ENCODE results near the gene HLA-DPB1.

HLA-DPB1 gene

DNA sequence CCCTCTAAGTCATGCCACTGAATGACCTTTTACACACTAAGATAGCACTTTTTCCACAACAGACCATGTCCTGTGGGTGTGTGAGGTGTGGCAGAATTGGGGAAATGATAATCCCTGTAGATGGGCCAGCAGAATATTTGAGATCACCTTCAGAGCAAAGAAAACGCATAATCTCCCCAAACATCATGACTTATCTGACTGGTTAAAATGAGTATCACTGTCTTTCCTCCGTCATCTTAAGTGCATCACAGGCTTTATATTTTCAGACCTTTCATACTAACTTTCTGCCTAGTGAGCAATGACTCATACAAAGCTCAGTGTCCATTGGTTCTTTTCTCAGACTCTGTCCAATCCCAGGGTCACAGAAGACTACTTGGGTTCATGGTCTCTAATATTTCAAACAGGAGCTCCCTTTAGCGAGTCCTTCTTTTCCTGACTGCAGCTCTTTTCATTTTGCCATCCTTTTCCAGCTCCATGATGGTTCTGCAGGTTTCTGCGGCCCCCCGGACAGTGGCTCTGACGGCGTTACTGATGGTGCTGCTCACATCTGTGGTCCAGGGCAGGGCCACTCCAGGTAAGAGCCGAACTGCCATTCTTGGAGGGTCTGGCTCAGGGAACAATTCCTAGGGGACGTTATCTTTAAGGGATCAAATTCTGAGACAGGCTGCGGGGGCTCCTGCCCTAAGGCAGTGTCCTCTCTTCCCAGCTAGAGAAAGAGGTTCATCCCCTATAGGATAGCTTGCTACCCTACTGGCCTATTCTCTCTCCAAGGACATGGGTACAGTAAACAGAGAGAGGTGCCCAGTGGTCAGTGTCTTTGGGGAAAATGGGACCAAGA is at the start of gene HLA-DPB1:
Gene HLA-DPB1 (plus strand): TSS at position 423 of the 838 bp plus-strand sequence. CDS start 52 bp downstream, at position 475.
- no peaks in the 10 kb centered on the region for H3K79me2 ChIP-seq (ENCODE audit: low read length)

DNA sequence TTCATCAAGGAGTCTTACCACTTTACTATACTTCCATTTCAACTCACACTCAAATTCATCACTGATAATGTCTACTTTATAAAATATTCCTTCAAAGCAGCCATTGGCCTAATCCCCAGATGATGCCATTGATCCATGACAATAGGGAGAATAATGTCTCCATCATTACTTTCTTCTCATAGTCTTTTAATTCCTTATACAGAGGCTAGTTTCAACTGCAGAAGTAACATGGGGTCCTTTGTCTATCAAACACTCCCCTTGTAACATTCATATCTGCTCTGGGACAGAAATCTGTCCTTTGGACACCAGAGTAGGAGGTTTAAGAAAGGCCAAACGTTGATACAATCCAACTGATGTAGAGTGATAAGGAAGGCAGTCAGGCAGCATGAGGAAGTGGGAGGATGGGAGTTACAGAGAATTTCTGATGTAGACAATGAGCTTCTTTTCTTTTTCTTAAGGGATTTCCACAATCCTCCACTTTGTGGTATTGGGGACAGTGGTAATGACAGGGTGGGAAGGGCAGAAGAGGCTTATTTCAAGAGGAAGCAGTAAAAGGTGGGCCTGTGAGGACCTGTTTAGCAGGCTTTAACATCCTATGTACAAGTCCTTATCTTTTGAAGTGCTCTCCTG is 47.5 kb upstream of the HLA-DPB1 start:
- peak overlapping the region; percentile 5; the same call in 1 of the 2 replicates for H3K4me2 ChIP-seq (ENCODE audit: low read depth, low read length)

More for the DNA sequence above, at the start of gene HLA-DPB1:
- no peaks in the 10 kb centered on the region for H3K9me3 ChIP-seq (replicated peaks; ENCODE audit: insufficient read depth, low read length)
- H3K27ac ChIP-seq (ENCODE audit: low read length): peak within 1 kb of the TSS; percentile 17; the same call in 1 of the 2 replicates
- peak within 1 kb of the TSS; percentile 67 for H3K4me3 ChIP-seq (ENCODE audit: low read length)
- H4K20me1 ChIP-seq (ENCODE audit: insufficient read depth, low read length): no peaks in the 10 kb centered on the region
- peak within 1 kb of the TSS; percentile 93 for H2AFZ ChIP-seq (ENCODE audit: low read length)
- H3K9me2 ChIP-seq (replicated peaks; ENCODE audit: insufficient read depth, low read length): no peaks in the 10 kb centered on the region
- peak within 1 kb of the TSS; percentile 86 for H3K4me2 ChIP-seq (ENCODE audit: low read depth, low read length)
- H3K36me3 ChIP-seq (replicated peaks; ENCODE audit: insufficient read depth, low read length): no peaks in the 10 kb centered on the region
- no peak for TF ChIP-seq EZH2phosphoT487 (IDR thresholded peaks at IDR 0.05; ENCODE audit: low read length)
- TF ChIP-seq, protein P1, sequence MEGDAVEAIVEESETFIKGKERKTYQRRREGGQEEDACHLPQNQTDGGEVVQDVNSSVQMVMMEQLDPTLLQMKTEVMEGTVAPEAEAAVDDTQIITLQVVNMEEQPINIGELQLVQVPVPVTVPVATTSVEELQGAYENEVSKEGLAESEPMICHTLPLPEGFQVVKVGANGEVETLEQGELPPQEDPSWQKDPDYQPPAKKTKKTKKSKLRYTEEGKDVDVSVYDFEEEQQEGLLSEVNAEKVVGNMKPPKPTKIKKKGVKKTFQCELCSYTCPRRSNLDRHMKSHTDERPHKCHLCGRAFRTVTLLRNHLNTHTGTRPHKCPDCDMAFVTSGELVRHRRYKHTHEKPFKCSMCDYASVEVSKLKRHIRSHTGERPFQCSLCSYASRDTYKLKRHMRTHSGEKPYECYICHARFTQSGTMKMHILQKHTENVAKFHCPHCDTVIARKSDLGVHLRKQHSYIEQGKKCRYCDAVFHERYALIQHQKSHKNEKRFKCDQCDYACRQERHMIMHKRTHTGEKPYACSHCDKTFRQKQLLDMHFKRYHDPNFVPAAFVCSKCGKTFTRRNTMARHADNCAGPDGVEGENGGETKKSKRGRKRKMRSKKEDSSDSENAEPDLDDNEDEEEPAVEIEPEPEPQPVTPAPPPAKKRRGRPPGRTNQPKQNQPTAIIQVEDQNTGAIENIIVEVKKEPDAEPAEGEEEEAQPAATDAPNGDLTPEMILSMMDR (IDR thresholded peaks at IDR 0.05; ENCODE audit: low read length): no peak
- TF ChIP-seq EZH2 (optimal IDR thresholded peaks at IDR 0.05; ENCODE audit: low read depth, low read length): no peak
- DNase-seq: peak; percentile 84
- peaks cover 18% of the 10 kb centered on the region for H3K4me1 ChIP-seq (ENCODE audit: low read length)
- no peaks in the 10 kb centered on the region for H3K27me3 ChIP-seq (replicated peaks; ENCODE audit: insufficient read depth, low read length)
- no peaks in the 10 kb centered on the region for H3F3A ChIP-seq (ENCODE audit: insufficient read depth, low read length)
- peak within 1 kb of the TSS; percentile 55; the same call in 1 of the 2 replicates for H3K9ac ChIP-seq (ENCODE audit: low read length)

DNA sequence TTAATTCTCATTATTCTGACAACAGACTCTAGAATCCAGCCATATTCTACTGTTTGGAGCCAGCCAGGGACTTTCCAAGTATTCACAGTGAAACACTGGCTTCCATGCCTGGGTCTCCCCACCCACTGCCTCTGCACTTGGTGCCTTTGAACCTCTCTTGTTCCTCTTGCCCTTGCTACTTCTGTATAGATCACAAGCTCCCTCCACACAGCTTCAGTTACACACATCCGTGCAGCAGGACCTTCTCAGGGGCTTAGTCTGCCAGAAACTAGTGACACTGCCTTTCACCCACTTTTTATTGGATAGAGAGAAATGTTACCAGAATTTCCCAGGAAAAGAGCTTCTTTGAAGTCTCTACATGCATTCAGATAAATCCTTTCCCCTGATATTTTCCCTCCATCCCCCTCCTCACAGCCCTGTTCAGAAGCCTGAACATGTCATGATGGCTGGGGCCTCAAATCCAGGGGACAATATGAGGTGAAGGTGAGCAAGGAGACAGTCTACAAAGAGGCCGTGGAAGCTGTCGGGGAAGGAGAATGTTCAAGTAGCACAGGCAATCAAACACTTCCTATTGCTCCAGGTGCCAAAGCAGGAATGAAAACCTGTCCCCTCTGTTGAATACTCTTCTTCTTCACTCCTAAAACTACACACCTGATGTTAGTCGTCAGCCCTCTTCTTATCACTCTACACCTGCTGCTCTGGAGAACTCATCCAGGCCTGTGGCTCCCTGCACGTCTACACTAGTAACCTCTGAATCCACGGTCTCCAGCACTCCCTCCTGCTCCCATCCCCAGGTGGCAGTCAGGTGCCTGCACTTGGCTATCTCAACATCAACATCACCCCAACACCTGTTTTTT is 46.2 kb upstream of the HLA-DPB1 start:
- Histone ChIP-seq H3K79me2 (ENCODE audit: low read length) (no peaks in the 10 kb centered on the region), H3K9ac (ENCODE audit: low read length) (no peak overlapping the region), H3K4me2 (ENCODE audit: low read depth, low read length) (no peak overlapping the region), H4K20me1 (ENCODE audit: insufficient read depth, low read length) (no peaks in the 10 kb centered on the region), H3K36me3 (replicated peaks; ENCODE audit: insufficient read depth, low read length) (no peaks in the 10 kb centered on the region), H3K4me3 (ENCODE audit: low read length) (no peak overlapping the region), H3K9me3 (replicated peaks; ENCODE audit: insufficient read depth, low read length) (no peaks in the 10 kb centered on the region), H3K4me1 (ENCODE audit: low read length) (peaks cover 21% of the 10 kb centered on the region), H3K9me2 (replicated peaks; ENCODE audit: insufficient read depth, low read length) (no peaks in the 10 kb centered on the region), H2AFZ (ENCODE audit: low read length) (no peak overlapping the region), H3F3A (ENCODE audit: insufficient read depth, low read length) (peaks cover 12% of the 10 kb centered on the region), H3K27me3 (replicated peaks; ENCODE audit: insufficient read depth, low read length) (no peaks in the 10 kb centered on the region), H3K27ac (ENCODE audit: low read length) (no peak overlapping the region)
- no peak for DNase-seq
- TF ChIP-seq, protein P1 (IDR thresholded peaks at IDR 0.05; ENCODE audit: low read length): no peak
- no peak for TF ChIP-seq EZH2phosphoT487 (IDR thresholded peaks at IDR 0.05; ENCODE audit: low read length)
- TF ChIP-seq EZH2 (optimal IDR thresholded peaks at IDR 0.05; ENCODE audit: low read depth, low read length): no peak

More for the DNA sequence above, 47.5 kb upstream of the HLA-DPB1 start:
- no peak for DNase-seq
- Histone ChIP-seq H3K9ac (ENCODE audit: low read length) (no peak overlapping the region), H3K27me3 (replicated peaks; ENCODE audit: insufficient read depth, low read length) (no peaks in the 10 kb centered on the region), H3K79me2 (ENCODE audit: low read length) (no peaks in the 10 kb centered on the region), H3K9me2 (replicated peaks; ENCODE audit: insufficient read depth, low read length) (no peaks in the 10 kb centered on the region), H2AFZ (ENCODE audit: low read length) (no peak overlapping the region), H3K36me3 (replicated peaks; ENCODE audit: insufficient read depth, low read length) (no peaks in the 10 kb centered on the region), H3K4me3 (ENCODE audit: low read length) (no peak overlapping the region), H3K27ac (ENCODE audit: low read length) (peak overlapping the region; percentile 39; the same call in 1 of the 2 replicates), H3F3A (ENCODE audit: insufficient read depth, low read length) (peaks cover 12% of the 10 kb centered on the region), H3K4me1 (ENCODE audit: low read length) (peaks cover 21% of the 10 kb centered on the region), H4K20me1 (ENCODE audit: insufficient read depth, low read length) (no peaks in the 10 kb centered on the region), H3K9me3 (replicated peaks; ENCODE audit: insufficient read depth, low read length) (no peaks in the 10 kb centered on the region)
- TF ChIP-seq EZH2phosphoT487 (IDR thresholded peaks at IDR 0.05; ENCODE audit: low read length) (no peak), EZH2 (optimal IDR thresholded peaks at IDR 0.05; ENCODE audit: low read depth, low read length) (no peak)
- TF ChIP-seq, protein P1 (IDR thresholded peaks at IDR 0.05; ENCODE audit: low read length): no peak
